Suprapubic skin (tissue), 3 donors: ENCODE measurements around the gene LRRC32.

ENCODE experiments used
- CTCF ChIP-seq, 2 donors: fragments of 200-600 bp in 1 of 2; fragments of 450-650 bp in 1 of 2; sonication (generic) in 1 of 2; IDR thresholded peaks; one replicate each; pipeline ENCODE4 v1.5.1; 2016 to 2019; ENCODE audit warnings: antibody characterized with exemption in 2 of 2, mild to moderate bottlenecking in 1 of 2, moderate library complexity in 1 of 2
- EP300 ChIP-seq: sonication (generic); formaldehyde crosslinking; IDR thresholded peaks from one replicate; pipeline ENCODE4 v1.6.1; 2017; ENCODE audit warnings: antibody characterized with exemption
- POLR2A ChIP-seq, 2 donors: fragments of 450-650 bp; IDR thresholded peaks; one replicate each; pipeline ENCODE4 v1.6.1; 2017; ENCODE audit warnings: antibody characterized with exemption in 2 of 2, mild to moderate bottlenecking in 2 of 2, moderate library complexity in 2 of 2

GRCh38 chr11:76625472-76626186 lies 44.9 kb downstream of the LRRC32 start:
- TF ChIP-seq EP300 (no peak), POLR2A (IDR thresholded peaks at IDR 0.05) (no peak), CTCF (IDR thresholded peaks at IDR 0.05) (no peak)
